ENCODE measurements around the gene BABAM1. TPM values are rescaled to one million over a fixed set of nuclear protein-coding genes. Genes with fewer than 3 reads are reported as not detected.

The BABAM1 gene
- total and polyA plus RNA-seq, 9 of the 15 experiments (the other 6 are each of a cell fraction or from before 2014, with no cell fraction given) = 14.7 to 160 (median 113) TPM

GRCh38 chr19:17303167-17303939, 36.1 kb downstream of the BABAM1 start, which contains the start of gene ABHD8 (continued):
- TF ChIP-seq SNRNP70 (optimal IDR thresholded peaks at IDR 0.05; ENCODE audit: low read depth, low read length) (no peak), ZMIZ1 (IDR thresholded peaks at IDR 0.05; ENCODE audit: low read depth in 2 of 2, low read length in 2 of 2) (peak in 1 of 2 experiments; percentile 37; a peak in 1 of 4 replicates), RERE (CRISPR knock-in tag; IDR thresholded peaks at IDR 0.05; ENCODE audit: borderline replicate concordance) (no peak), ZNF592 (IDR thresholded peaks at IDR 0.05) (0 out of 2 replicates have a peak, but pooled peaks have one; percentile 25), CXXC5 (CRISPR knock-in tag; IDR thresholded peaks at IDR 0.05) (peak; percentile 86), XRCC5 (IDR thresholded peaks at IDR 0.05; ENCODE audit: low read depth, low read length) (peak; percentile 55; the same call in 1 of the 2 replicates), CBX2 (IDR thresholded peaks at IDR 0.05; ENCODE audit: insufficient read depth, low read length, poor library complexity, severe bottlenecking) (no peak), PML (IDR thresholded peaks at IDR 0.05; ENCODE audit: low read length) (0 out of 2 replicates have a peak, but pooled peaks have one; percentile 22), PRPF4 (IDR thresholded peaks at IDR 0.05; ENCODE audit: insufficient read depth, low read depth, low read length, poor library complexity, severe bottlenecking) (no peak), NR0B1 (IDR thresholded peaks at IDR 0.05; ENCODE audit: partially characterized antibody) (no peak)

Measured in K562 (cell line).